ENCODE measurements around the gene THSD4.
"Not testable (repeated sequence)": the region's sequence is repeated elsewhere in the genome, so short reads cannot be mapped to it uniquely, and the experiment has no call there.

The THSD4 gene

GRCh38 chr15:71151081-71151480 is 35.8 kb downstream of the THSD4 start:
- DNase-seq, result no peak

- no peak for DNase-seq
These were observed 37.3 kb downstream of the THSD4 start for GRCh38 chr15:71152542-71152941.

- DNase-seq, result no peak
These were observed 38.7 kb downstream of the THSD4 start for GRCh38 chr15:71153823-71154524.

- no peak for DNase-seq
These were observed 39.4 kb downstream of the THSD4 start for GRCh38 chr15:71154607-71155200.

- no peak for DNase-seq
These were observed 40.3 kb downstream of the THSD4 start for GRCh38 chr15:71155534-71155933.

GRCh38 chr15:71160976-71161375 is 45.7 kb downstream of the THSD4 start:
- DNase-seq, result no peak

GRCh38 chr15:71162309-71162708 is 47.0 kb downstream of the THSD4 start:
- no peak for DNase-seq

GRCh38 chr15:71164606-71165005 is 49.3 kb downstream of the THSD4 start:
- not testable (repeated sequence) for DNase-seq

GRCh38 chr15:71167445-71168165 is 52.3 kb downstream of the THSD4 start:
- DNase-seq, result no peak

- no peak for DNase-seq
These were observed 53.0 kb downstream of the THSD4 start for GRCh38 chr15:71168166-71168834.

GRCh38 chr15:71170163-71170562 is 54.9 kb downstream of the THSD4 start:
- DNase-seq, result no peak

- no peak for DNase-seq
These were observed 55.9 kb downstream of the THSD4 start for GRCh38 chr15:71171195-71171594.

GRCh38 chr15:71174360-71174759 is 59.1 kb downstream of the THSD4 start:
- DNase-seq, result not testable (repeated sequence)

- DNase-seq, result no peak
These were observed 65.9 kb downstream of the THSD4 start for GRCh38 chr15:71180986-71181853.

GRCh38 chr15:71182522-71182921 is 67.3 kb downstream of the THSD4 start:
- DNase-seq, result no peak

- DNase-seq, result no peak
These were observed 67.8 kb downstream of the THSD4 start for GRCh38 chr15:71183063-71183462.

GRCh38 chr15:71185706-71186105 is 70.4 kb downstream of the THSD4 start:
- no peak for DNase-seq

- DNase-seq, result no peak
These were observed 71.0 kb downstream of the THSD4 start for GRCh38 chr15:71186267-71186666.

GRCh38 chr15:71187078-71187477 is 71.8 kb downstream of the THSD4 start:
- no peak for DNase-seq

- DNase-seq, result no peak
These were observed 72.3 kb downstream of the THSD4 start for GRCh38 chr15:71187526-71187925.

- DNase-seq, result no peak
These were observed 74.4 kb downstream of the THSD4 start for GRCh38 chr15:71189718-71190117.

- no peak for DNase-seq
These were observed 76.0 kb downstream of the THSD4 start for GRCh38 chr15:71191296-71191695.

GRCh38 chr15:71192816-71193215 is 77.5 kb downstream of the THSD4 start:
- DNase-seq, result no peak
